T-helper 22 cell (primary cell): Measurements from ENCODE around the gene EDRF1.

Experiments
- DNase-seq: peaks from one replicate; pipeline ENCODE4 v3.0.0-alpha.2; 2020; ENCODE audit warnings: low read depth

Gene EDRF1

GRCh38 chr10:125795128-125795527, 75.6 kb downstream of the EDRF1 start:
- no peak for DNase-seq

GRCh38 chr10:125795637-125796190, 76.2 kb downstream of the EDRF1 start:
- DNase-seq = no peak

DNA sequence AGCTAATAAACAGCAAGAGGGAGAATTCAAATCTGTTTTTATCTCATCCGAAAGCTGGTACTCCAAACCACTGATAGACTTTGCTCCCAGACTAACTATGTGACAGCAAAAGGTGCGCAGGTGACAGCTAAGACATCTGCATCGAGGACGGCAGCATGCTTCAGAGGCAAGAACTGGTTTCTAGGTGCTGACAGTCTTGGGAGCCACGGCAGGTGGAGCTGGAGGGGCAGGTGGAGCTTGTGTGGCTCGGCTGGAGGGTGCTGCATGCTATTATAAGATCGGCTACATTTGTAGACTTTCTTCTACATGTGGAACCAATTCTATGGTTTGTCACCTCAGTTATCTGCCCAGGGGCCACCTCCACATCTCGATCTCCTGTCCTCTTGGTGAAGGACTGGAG, 77.9 kb downstream of the EDRF1 start:
- DNase-seq = no peak

DNA sequence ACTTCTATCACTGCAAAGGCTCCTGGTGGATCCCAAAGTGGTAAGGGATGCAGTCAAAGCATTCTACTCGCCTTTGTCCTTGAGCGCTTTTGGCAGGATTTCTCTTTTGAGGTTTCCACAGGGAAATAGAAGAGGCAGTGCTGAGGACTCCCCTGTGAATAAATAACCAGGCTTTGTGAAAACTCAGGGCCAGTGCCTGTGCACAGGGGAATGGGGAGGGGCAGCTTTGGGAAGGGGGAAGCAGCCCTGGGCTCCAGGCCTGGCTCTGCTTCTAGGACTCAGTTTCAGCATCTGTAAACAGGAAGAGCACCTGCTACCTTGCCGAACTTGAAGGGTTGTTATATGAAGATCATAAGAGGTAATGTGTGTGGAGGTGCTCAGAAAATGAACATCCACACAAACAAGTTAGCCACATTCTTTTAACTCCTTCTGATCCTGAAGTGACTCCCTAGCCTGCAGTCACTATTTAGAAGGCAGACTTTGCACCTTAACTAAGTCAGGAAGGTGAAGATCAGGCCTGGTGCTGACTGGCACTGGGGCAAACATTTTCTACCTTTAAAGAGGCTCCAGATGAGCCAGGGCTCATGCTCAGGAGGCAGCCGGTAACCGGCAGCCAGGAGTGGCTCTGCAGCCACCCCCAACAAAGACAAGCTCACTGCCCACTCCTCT, 78.6 kb downstream of the EDRF1 start:
- no peak for DNase-seq

GRCh38 chr10:125799451-125800182, 80.1 kb downstream of the EDRF1 start:
- DNase-seq = no peak

GRCh38 chr10:125801574-125801973, 82.1 kb downstream of the EDRF1 start:
- DNase-seq = no peak

DNA sequence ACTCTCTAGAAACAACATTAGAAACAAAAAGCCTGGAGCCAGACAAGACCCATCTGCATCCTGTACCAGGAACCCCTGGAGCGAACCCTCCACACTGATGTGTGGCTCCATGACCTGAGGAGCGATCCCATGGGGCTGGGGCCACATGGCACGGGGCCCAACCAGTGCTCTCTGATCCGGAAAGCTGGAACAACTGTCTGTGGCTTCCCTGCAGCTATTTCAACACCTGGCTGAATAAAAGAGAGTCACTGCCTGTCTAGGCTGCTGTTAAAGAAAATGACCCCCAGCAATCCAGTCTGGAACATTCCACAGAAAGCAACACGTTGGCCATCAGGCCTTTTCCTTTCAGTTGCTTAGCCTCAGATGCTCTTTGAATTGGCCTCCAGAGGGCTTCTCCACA, 82.6 kb downstream of the EDRF1 start:
- DNase-seq = no peak

GRCh38 chr10:125802739-125803138, 83.2 kb downstream of the EDRF1 start:
- DNase-seq = no peak

DNA sequence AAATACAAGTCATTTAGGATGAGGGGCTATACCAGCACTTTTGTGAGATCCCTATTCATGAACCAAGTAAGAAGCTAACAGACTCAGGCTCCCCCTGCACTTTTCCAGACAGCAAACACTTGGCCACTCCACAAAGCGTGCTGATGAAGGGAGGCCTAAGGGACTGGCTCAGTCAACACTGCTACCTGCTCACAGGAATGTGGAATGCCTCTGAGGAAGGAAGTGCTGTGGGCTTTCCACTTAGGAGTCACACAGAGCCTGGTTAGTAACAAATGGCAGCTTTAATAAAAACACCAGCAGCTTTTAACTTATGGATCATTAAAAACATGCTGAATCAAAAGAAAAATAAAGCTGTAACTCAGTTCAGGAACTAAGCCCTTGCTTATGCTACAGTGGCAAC, 88.5 kb downstream of the EDRF1 start:
- no peak for DNase-seq

- DNase-seq = no peak
Observed at GRCh38 chr10:125811251-125811650, 91.7 kb downstream of the EDRF1 start.

- no peak for DNase-seq
Observed at GRCh38 chr10:125812128-125812750, 92.7 kb downstream of the EDRF1 start.
